Activated T-helper 1 cell treated with anti-CD3 and anti-CD28 coated beads, Interleukin-2, amount 50 U/mL, for 16 hours (primary cell): ENCODE measurements around the gene KIAA2012.
"Not testable (repeated sequence)": the region's sequence is repeated elsewhere in the genome, so short reads cannot be mapped to it uniquely, and the experiment has no call there.

Experiments
- DNase-seq, 2 donors: peaks; one replicate each; pipeline ENCODE4 v3.0.0-alpha.2; 2020; ENCODE audit warnings: low read depth in 1 of 2, low spot score in 1 of 2

The KIAA2012 gene

GRCh38 chr2:202114795-202115194 is 41.7 kb downstream of the KIAA2012 start:
- no peak for DNase-seq

- DNase-seq = no peak
Measured at GRCh38 chr2:202115479-202115971, 42.5 kb downstream of the KIAA2012 start.

DNA sequence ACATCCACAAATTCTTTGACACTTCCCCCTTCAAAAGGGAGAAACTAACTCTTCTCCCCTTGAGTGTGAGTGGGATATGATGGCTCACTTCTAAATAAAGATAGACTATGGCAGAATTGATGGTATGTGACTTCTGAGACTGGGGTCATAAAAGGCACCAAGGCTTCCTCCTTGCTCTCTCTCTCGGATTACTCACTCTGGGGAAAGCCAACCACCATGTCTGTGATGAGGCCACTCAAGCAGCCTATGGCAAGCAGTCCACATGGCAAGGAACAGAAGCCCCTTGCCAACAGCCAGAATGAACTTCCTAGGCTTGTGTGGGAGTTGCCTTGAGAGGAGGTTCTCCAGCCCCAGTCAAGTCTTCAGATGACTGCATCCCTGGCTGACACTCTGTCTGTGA is 43.6 kb downstream of the KIAA2012 start:
- DNase-seq = no peak

DNA sequence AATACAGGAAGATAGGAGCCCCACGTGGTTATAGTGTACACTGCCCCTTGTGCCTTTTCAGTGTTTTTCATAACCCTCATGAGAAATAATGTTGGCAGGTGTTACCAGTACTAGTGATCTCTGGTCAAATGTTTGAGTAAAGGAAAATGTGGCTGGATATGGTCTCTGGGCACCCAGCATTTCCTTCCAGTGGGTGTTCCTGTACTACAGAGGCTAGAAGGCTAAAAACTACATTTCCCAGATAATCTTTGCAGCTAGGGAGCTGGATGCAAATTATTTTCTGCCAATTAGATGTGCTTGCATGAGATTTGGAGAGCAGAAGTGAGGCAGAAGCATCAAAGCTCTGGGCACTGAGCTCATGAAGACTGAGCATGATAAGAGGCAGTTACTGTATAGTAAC is 45.1 kb downstream of the KIAA2012 start:
- no peak for DNase-seq

- no peak for DNase-seq
Measured at GRCh38 chr2:202120828-202121227, 47.8 kb downstream of the KIAA2012 start.

DNA sequence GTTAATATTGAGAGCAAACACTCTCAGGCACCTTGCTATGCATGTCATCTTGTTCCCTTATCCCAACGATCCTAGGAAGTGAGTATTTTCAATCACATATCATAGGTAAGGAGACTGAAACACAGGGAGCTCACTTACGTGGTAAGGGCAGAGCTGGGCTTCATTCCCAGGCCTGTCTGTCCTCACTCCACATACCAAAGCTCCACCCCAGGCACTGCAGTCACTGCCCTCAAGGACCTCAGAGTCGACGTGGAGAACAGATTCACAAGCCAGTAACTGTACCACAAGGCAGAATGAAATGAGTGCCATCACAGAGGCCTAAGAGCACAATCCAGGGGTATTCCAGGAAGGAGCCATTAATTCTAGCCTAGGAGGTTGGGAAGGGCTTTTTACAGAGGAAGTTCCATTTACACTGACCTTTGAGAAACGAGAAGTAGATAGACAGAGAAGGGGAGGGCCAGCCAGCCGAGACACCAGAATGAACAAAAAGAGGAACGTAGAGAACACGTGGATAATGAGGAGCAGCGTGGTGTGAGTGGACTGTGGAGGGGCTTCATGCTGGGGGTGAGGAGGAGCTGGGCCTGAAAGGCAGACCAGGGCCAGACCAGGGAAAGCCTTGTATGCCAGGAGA is 48.6 kb downstream of the KIAA2012 start:
- no peak for DNase-seq

GRCh38 chr2:202122163-202122540 is 49.1 kb downstream of the KIAA2012 start:
- DNase-seq = no peak

- DNase-seq = no peak
Measured at GRCh38 chr2:202122980-202123720, 50.1 kb downstream of the KIAA2012 start.

DNA sequence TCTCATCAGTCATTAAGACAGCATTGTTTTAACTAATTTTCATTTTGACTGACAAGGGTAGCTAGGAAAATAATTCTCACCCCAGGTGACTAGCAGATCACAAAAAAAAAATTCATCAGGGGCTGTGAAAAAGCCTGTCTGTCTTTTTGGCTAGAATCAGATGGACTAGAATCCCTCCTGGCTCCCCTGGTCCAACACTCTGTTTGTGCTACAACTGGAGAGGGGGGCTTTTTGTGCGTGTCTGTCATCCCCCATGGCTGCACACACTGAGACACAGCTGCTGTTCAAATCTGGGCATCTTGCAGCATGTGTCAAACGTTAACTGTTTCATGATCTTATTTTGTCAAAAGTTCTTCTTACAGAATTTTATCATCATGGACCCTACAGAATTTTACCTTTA is 51.2 kb downstream of the KIAA2012 start:
- no peak for DNase-seq

- DNase-seq = no peak
Measured at GRCh38 chr2:202127687-202128331, 54.8 kb downstream of the KIAA2012 start.

GRCh38 chr2:202129841-202130240 is 56.8 kb downstream of the KIAA2012 start:
- DNase-seq = no peak

DNA sequence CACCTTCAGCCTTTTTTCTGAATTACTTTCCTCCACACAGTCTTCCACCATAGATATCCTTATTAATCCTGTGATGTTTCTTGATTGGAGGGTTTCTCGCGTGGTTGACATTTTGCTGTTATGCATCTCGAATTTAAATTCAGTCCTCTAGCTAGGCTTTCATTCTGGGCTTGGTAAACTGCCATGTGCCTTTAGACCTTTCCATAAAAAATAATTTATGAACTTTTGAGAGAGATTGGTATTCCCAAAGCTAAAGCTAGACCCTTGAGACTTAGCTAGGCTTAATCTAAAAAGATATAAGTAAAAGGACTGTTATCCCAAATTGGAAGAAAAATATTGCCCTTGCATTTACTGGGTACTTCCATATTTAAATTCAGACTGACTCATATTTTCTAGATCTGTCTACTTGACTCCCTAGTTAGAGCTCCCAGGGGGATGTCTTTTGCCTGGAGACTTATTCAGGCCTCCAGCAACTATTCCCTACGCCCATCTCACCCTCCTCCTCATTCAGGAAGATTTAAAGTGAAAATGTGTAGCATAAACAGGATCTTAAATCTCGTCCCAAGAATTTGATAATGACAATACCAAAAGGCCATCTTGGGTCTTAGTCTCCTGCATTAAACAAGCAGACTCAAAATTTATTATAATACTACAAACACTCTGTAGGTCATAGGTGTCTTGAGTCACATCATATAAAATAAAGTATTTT is 60.3 kb downstream of the KIAA2012 start:
- no peak for DNase-seq

DNA sequence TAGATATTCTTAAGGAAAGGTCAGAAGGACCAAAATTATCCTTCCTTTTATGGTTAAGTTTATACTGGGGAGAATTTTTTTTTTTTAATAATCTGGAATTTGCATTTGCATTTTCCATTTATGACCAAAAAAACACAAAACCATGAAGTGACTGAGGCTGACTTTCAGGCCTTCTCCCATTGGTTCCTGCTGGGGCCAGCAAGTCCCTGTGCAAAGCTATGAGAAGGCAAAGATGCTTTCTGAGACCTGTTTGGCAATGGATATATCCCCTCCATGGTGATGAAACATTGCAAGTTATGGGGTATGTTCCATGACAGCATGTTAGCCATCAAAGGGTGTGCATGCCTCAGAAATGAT is 60.8 kb downstream of the KIAA2012 start:
- no peak for DNase-seq

DNA sequence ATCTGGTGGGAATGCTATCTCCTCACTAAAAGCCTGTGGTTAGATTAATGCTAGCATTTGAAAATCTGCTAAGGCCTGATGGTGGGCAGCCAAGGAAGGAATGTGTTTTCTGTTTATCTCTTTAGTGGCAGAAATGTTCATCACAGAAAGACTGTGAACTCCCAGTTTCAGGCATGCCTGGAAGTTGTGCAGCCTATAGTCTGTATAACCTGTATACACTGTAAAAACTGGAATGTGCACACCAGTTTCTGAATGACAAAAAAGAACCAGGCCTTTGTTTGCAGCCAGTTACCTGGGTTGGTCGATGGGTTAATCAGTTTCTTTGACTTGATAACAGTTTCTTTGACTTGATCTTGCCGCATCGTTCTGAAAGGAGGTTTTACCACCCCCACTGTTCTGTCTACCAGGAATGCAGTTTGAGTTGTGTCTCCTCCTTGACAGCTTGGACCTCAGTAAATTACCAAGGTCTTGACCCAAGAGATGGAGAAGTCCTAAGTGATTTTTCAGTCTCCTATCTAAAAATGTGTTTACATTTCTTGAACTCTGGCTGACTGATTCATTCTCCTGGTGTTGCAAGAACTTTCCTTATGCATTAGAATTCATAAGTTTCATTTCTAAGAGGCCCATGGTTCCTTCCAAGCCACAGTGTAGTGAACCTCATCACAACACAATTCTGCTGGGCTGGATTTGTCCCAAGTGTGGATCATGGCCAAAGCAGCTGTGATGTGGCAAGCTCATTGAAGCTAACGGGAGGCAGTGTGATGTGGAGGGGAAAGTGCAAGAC is 62.2 kb downstream of the KIAA2012 start:
- no peak for DNase-seq

- DNase-seq = not testable (repeated sequence)
Measured at GRCh38 chr2:202136039-202136438, 63.0 kb downstream of the KIAA2012 start.

- no peak for DNase-seq
Measured at GRCh38 chr2:202136526-202136925, 63.5 kb downstream of the KIAA2012 start.

DNA sequence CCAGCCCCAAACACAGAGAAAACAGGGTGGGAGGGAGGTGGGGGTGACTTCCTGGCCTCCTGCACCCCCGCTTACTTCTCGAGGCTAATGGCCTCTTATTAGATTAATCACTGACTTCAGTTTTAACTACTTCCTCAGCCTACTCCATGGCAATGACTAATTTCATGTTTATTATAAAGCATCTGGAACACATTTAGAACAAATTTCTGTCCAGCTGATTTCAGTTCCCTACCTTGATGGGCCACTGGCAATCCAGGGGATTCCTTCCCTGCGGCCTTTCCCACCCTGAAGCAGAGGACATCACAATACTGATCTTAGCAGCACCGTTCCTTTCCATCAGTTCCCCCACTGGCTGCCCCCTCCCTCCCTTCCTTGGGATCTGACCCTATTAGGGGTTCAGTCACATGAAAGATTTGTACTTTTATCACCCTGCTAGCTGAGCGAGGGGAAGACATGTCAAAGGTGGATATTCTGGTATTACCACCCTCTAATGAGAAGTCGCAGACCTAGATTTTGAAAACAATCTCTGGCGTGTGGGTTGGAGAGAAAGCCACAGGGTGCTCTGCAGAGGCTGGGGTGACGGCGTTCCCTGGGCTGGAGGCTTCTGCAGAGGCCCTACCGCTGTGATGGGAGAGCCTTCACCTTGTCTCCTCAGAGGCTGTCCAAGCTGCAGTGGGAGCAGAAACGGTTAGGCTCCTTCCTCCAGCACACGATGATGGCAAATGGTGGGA is 67.6 kb downstream of the KIAA2012 start:
- DNase-seq = no peak

DNA sequence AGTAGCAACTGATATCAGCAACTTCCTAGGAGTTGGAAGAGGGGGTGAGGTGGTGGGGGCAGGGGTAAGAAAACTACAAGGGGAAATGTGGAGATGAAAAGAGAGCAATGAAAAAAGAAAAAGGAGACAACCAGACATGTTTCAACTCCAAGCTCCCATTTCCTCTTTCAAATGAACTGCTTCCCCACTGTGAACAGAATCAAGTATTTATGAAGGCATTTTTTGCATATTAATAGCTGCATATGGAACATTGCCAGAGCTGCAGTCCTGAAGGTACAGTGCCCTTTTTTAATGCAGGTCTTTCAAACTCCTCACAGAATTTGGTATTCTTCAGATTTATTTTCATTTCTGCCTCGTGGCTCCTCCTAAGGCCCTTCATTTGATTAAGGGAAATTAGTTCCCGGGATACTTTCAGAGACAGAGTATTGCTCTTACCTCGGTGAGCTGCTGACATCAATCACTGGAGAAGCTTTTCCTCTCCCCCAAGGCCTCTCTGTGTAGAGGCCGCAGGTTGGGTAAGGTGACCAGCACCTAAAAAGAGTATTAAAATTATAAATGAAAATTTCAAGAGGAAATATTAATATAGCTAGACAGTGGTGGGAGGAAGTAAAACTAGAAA is 68.4 kb downstream of the KIAA2012 start:
- DNase-seq = no peak

DNA sequence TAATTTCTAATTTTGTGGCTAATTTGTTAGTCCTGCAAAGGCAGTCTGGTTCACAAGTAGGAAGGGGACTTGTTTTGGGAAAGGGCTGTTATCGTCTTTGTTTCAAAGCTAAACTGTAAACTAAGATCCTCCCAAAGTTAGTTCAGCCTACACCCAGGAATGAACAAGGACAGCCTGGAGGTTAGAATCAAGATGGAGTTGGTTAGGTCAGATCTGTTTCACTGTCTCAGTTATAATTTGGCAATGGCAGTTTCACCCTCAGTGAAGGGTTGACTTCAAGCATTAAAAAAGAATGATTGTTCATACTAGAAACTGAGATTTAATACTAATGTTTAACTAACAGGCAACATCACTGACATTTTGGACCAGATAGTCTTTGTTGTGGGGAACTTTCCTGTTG is 69.5 kb downstream of the KIAA2012 start:
- DNase-seq = no peak

DNA sequence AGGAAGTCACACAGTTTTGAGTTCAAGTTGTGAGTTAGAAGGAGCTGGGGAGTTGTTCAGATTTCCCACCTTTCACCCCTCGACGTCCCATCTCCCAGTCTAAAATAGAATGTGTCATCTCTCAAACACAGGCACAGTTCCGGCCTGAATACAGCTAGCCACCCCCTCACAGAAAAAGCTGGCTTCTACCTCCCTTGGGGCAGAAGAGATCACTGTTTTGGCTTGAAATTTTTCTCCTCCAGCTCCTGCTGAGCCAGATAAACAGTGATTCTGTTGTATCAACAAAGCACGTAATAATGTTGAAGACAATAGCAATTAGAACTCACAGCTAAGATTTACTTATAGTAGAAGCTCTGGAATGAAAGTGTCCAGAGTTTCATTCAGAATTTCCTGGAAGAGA is 74.7 kb downstream of the KIAA2012 start:
- no peak for DNase-seq
